Common myeloid progenitor, CD34-positive (primary cell): ENCODE results near the gene RAET1G.

Source experiments
- CTCF ChIA-PET: fragments of 350-600 bp; sonication (Branson Sonifier 250); formaldehyde crosslinking; loops from one replicate; lab custom pipeline; 2021; ENCODE audit warnings: antibody characterized with exemption; lab: Charles Lee
- POLR2A ChIA-PET: fragments of 350-600 bp; sonication (Branson Sonifier 250); formaldehyde crosslinking; loops from one replicate; lab custom pipeline; 2021; ENCODE audit warnings: antibody characterized with exemption; lab: Charles Lee
- DNase-seq, 3 donors: peaks; one replicate each; pipeline versions ENCODE4 v3.0.0 to v3.0.0-alpha.2; 2013
- H3K27ac ChIP-seq, 2 experiments: 1 replicate in 1 of 2; 2 replicates in 1 of 2; pipeline ENCODE4 v1.7.0; 2013; ENCODE audit warnings: inconsistent platforms in 2 of 2, low read length in 2 of 2, mild to moderate bottlenecking in 2 of 2, low read depth in 1 of 2, moderate library complexity in 1 of 2; ENCODE audit not compliant: severe bottlenecking in 2 of 2, insufficient read depth in 1 of 2, poor library complexity in 1 of 2
- H3K27me3 ChIP-seq, 5 experiments: replicated peaks in 2 of 5; 1 replicate in 3 of 5; 2 replicates in 2 of 5; pipeline versions ENCODE4 v1.6.1 to v1.7.0; 2013; ENCODE audit warnings: low read length in 4 of 5, mild to moderate bottlenecking in 2 of 5, moderate library complexity in 2 of 5, inconsistent platforms in 1 of 5; ENCODE audit not compliant: insufficient read depth in 5 of 5, control insufficient read depth in 4 of 5
- H3K36me3 ChIP-seq, 4 experiments: 1 replicate in 2 of 4; 2 replicates in 2 of 4; pipeline versions ENCODE4 v1.6.1 to v1.7.0; 2013; ENCODE audit warnings: low read length in 3 of 4, control low read depth in 1 of 4, mild to moderate bottlenecking in 1 of 4; ENCODE audit not compliant: control insufficient read depth in 4 of 4, insufficient read depth in 4 of 4
- H3K4me1 ChIP-seq, 4 experiments: 1 replicate in 3 of 4; 2 replicates in 1 of 4; pipeline versions ENCODE4 v1.6.1 to v1.7.1; 2013; ENCODE audit warnings: low read length in 3 of 4, mild to moderate bottlenecking in 3 of 4, control low read depth in 1 of 4, inconsistent platforms in 1 of 4, moderate library complexity in 1 of 4; ENCODE audit not compliant: control insufficient read depth in 4 of 4, insufficient read depth in 4 of 4; ENCODE audit errors: control extremely low read depth in 1 of 4
- H3K4me3 ChIP-seq, 7 experiments: 1 replicate in 4 of 7; 2 replicates in 3 of 7; pipeline versions ENCODE4 v1.5.1 to v1.7.0; 2013; ENCODE audit warnings: mild to moderate bottlenecking in 7 of 7, low read length in 6 of 7, moderate library complexity in 6 of 7, inconsistent platforms in 2 of 7, low read depth in 2 of 7, control low read depth in 1 of 7; ENCODE audit not compliant: insufficient read depth in 4 of 7, control insufficient read depth in 1 of 7; ENCODE audit errors: extremely low read depth in 1 of 7
- H3K9me3 ChIP-seq, 5 experiments: 1 replicate in 4 of 5; 2 replicates in 1 of 5; pipeline versions ENCODE4 v1.6.1 to v1.7.1; 2013; ENCODE audit warnings: low read length in 4 of 5, mild to moderate bottlenecking in 2 of 5, inconsistent platforms in 1 of 5, low read depth in 1 of 5, moderate library complexity in 1 of 5; ENCODE audit not compliant: control insufficient read depth in 4 of 5, insufficient read depth in 2 of 5; ENCODE audit errors: control extremely low read depth in 1 of 5
- WGBS: methylation state at CpG from one replicate; pipeline ENCODE4 v1.1.5; 2013; ENCODE audit not compliant: insufficient coverage; 5-methylcytosine and 5-hydroxymethylcytosine counted together

The RAET1G gene

DNA sequence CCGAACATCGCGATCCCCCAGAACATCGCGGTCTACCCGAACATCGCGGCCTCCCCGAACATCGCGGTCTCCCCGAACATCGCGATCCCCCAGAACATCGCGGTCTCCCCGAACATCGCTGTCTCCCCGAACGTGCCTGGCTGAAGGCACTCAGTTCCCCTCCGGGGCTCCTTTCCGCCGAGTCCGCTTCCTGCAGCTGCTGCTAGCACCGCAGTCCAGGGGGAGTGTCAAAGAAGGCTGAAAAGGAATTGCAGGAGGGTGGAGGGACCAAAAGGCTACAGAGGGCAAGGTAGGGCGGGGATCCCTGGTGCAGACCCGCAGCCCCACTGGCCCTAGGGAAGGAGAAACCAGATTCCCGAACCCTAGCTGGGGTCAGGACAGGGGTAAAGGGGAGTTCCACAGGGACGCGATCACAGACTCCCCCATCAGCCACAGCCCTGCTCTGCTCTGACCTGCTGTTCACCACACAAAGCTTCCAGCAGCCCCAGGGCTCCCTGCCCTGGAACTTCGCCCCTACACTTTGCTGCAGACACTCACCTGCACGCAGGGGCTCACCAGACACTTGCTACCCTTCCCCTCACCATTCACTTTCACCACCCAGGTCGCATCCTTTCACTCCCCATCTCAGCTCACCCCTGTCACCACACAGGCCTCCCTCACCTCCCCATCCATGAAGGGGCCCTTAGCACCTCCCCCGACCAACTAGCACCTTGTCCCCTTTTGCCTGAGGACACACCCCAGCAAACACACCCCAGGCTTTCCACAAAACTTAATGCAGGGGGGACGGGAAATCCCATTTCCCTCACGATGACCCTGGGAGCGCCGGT is 42.5 kb upstream of the RAET1G start:
- H3K36me3 ChIP-seq, result no peaks in the 10 kb centered on the region
- DNase-seq, result peak in 2 of 3 donors; percentile 76 to 79
- H3K27me3 ChIP-seq, result peaks cover 0 to 89% (median 34%) of the 10 kb centered on the region in 5 experiments
- H3K27ac ChIP-seq, result no peak overlapping the region
- 11% methylated on average over 35 of the region's 38 CpGs for WGBS
- no peaks in the 10 kb centered on the region for H3K9me3 ChIP-seq
- peaks cover 2 to 28% (median 27%) of the 10 kb centered on the region in 4 experiments for H3K4me1 ChIP-seq
- CTCF ChIA-PET, result interaction anchor here (1.2 kb wide), 1 partner anchor 13 kb away, joined by 3 read pairs; no protein-coding TSS in a partner anchor
- H3K4me3 ChIP-seq, result peak overlapping the region in 5 of 7 experiments; percentile 0 to 72 (median 68)
- POLR2A ChIA-PET, result no interaction called here

DNA sequence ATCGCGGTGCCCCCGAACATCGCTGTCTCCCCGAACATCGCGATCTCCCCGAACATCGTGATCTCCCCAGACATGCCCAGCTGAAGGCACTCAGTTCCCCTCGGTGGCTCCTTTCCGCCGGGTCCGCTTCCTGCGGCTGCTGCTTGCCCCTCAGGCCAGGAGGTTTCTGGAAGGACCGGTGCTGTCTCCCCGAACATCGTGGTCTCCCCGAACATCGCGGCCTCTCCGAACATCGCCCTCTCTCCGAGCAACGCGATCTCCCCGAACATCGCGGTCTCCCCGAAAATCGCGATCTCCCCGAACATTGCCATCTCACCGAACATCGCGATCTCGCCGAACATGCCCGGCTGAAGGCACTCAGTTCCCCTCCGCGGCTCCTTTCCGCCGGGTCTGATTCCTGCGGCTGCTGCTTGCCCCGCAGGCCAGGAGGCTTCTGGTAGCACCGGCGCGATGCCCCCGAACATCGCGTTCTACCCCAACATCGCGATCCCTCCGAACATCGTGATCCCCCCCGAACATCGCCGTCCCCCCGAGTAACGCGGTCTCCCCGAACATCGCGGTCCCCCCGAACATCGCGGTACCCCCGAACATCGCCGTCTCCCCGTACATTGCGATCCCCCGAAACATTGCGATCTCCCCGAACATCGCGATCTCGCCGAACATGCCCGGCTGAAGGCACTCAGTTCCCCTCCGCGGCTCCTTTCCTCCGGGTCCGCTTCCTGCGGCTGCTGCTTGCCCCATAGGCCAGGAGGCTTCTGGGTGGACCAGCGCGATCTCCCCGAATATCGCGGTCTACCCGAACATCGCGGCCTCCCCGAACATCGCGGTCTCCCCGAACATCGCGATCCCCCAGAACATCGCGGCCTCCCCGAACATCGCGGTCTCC is 41.6 kb upstream of the RAET1G start:
- Histone ChIP-seq H3K4me3 (peak overlapping the region; percentile 13 to 72 (median 63)), H3K27me3 (peaks cover 0 to 86% (median 35%) of the 10 kb centered on the region in 5 experiments), H3K36me3 (no peaks in the 10 kb centered on the region), H3K9me3 (no peaks in the 10 kb centered on the region), H3K4me1 (peaks cover 2 to 28% (median 27%) of the 10 kb centered on the region in 4 experiments), H3K27ac (no peak overlapping the region)
- ChIA-PET POLR2A (no interaction called here), CTCF (interaction anchor here (1.0 to 1.2 kb wide), 2 partner anchors 14 to 128 kb away, joined by 3 read pairs; no protein-coding TSS in a partner anchor)
- peak in 1 of 3 donors; percentile 40 for DNase-seq
- under 1% methylated on average over 77 of the region's 103 CpGs for WGBS

DNA sequence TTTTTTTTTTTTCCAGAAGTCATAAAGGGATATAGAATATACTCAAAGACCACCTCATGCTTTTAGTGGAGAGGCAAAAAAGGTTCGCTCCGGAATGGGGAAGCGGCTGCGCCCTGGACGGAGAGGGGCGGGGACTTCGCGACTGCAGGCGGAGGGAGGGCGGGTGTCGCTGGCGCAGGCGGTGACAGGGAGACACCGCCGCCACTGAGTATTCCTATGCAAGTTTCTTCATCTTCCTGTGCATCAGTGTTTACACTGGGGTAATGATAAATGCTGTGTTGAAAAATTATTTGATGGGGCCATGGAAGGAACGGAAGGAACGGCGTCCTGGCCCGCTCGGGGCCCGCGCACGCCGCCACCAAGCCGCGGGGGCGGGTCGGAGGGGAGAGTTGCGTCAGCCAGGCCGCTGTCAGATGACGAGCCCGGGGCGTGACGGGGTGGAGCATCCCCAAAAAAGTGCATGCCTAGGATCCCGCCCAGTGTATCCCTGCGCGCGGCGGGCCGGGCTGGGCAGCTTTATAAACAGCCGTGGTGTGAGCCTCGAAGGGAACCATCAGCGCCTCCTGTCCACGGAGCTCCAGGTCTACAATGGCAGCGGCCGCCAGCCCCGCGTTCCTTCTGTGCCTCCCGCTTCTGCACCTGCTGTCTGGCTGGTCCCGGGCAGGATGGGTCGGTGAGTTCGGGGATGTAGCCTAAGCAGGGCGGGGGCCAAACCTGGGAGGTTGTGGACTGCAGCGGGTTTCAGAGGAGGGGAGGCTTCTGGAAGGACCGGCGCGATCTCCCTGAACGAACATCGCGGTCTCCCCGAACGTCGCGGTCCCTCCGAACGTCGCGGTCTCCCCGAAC is 40.8 kb upstream of the RAET1G start, which contains the start of gene ULBP1:
ULBP1 (plus strand) TSS at position 482 of the 846 bp plus-strand sequence; CDS start at position 589, 107 bp downstream.
- ChIA-PET CTCF (interaction anchor here (1.0 kb wide), 1 partner anchor 127 kb away, joined by 3 read pairs; no protein-coding TSS in a partner anchor), POLR2A (no interaction called here)
- Histone ChIP-seq H3K4me3 (peak within 1 kb of the TSS; percentile 13 to 72 (median 63)), H3K36me3 (no peaks in the 10 kb centered on the region), H3K9me3 (no peaks in the 10 kb centered on the region), H3K4me1 (peaks cover 2 to 28% (median 27%) of the 10 kb centered on the region in 4 experiments), H3K27me3 (peaks cover 0 to 89% (median 34%) of the 10 kb centered on the region in 5 experiments), H3K27ac (no peak within 1 kb of the TSS)
- under 1% methylated on average over 53 of the region's 69 CpGs for WGBS
- peak; percentile 76 to 86 (median 83) for DNase-seq

DNA sequence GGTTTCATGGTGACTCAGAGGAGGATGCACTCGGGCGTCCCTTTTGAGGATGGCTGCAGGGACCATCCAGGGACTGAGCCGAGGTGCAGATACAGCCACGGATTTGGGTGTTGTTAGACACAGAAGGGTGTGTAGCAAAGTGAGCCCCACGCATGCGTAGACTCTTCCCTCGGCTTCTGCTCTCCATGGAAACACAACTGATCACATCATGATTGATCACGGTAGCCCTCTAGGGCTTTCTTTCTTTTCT is 40.2 kb upstream of the RAET1G start:
- peak in 1 of 3 donors; percentile 48 for DNase-seq
- peaks cover 2 to 28% (median 27%) of the 10 kb centered on the region in 4 experiments for H3K4me1 ChIP-seq
- no peaks in the 10 kb centered on the region for H3K9me3 ChIP-seq
- no peaks in the 10 kb centered on the region for H3K36me3 ChIP-seq
- 8% methylated on average over 4 of the region's 8 CpGs for WGBS
- POLR2A ChIA-PET, result no interaction called here
- H3K27me3 ChIP-seq, result peaks cover 0 to 86% (median 34%) of the 10 kb centered on the region in 5 experiments
- CTCF ChIA-PET, result interaction anchor here (0.7 kb wide), 1 partner anchor 53 kb away, joined by 3 read pairs; no protein-coding TSS in a partner anchor
- H3K27ac ChIP-seq, result no peak overlapping the region
- peak overlapping the region in 5 of 7 experiments; percentile 41 to 72 (median 68) for H3K4me3 ChIP-seq

DNA sequence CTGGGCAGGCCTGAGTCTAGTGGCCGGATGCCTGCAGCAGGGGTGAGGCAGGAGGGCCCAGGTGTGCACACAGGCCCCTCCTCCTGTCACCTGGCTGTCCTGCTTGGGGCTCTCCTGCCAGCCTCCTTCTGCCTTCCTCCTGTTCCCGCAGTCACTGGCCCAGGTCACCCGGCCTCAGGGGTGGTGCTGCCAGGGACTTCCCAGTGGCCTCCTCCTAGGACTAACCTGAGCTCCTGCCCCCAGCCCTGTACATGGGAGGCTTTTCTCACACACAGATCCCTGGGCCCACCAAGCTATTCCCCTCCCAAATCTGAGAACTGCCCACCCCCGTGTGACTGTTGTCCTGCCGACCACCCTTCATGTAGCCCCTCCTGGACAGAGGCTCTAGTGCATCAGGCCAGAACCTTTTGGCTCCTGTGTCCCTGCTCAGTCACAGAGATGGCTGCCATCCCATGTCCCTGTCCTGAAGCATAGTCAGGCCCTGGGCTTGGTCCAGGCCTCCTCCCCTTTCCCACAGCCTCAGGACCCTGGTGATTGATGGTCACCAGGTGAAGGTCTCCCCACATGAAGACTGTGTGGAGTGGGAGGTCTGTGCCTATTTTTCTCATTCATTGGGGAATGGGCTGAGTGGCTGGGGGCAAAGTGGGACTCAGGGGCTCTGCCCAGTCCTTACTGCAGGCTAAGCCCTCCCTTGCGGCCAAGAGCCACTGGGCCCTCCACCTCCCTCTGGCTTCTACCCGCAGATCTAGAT is 39.7 kb upstream of the RAET1G start:
- CTCF ChIA-PET, result interaction anchor here (0.7 to 1.7 kb wide), 6 partner anchors 14 to 433 kb away, joined by 3 to 7 read pairs (median 4); no protein-coding TSS in a partner anchor
- Histone ChIP-seq H3K27me3 (peaks cover 0 to 83% (median 34%) of the 10 kb centered on the region in 5 experiments), H3K4me3 (peak overlapping the region in 2 of 7 experiments; percentile 63 to 72), H3K27ac (no peak overlapping the region), H3K9me3 (no peaks in the 10 kb centered on the region), H3K4me1 (peaks cover 2 to 28% (median 27%) of the 10 kb centered on the region in 4 experiments), H3K36me3 (no peaks in the 10 kb centered on the region)
- POLR2A ChIA-PET, result no interaction called here
- no peak for DNase-seq
- 81% methylated on average over 5 of the region's 7 CpGs for WGBS
